Measurements from ENCODE around the gene MYH14. TPM values are rescaled to one million over a fixed set of nuclear protein-coding genes. Genes with fewer than 3 reads are reported as not detected.

MYH14 gene
- total and polyA plus RNA-seq, 2 of the 8 experiments (the other 6 are each of a cell fraction or from before 2014, with no cell fraction given), result 17.3 to 28.6 TPM

DNA sequence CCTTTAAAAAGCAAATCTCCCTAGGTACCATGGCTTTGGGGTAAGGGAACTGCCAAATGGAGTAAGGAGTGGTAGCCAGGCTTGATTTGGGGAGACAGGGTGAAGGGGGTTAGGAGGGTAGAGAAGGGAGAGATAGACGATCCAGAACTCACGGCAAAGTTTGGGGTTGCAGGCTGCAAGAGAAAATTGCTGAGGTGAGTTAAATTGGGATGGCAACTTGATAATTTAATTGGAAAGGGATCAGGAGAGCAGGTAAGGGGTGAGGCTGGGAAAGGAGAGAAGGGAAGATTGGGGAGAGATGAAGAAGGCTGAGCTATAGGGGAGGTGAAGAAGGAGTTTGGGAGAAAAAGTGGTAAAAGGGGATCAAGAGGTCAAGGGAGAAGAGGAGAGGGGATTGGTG is 44.3 kb upstream of the MYH14 start:
- Histone ChIP-seq H2AFZ (ENCODE audit: low read length) (no peak overlapping the region), H4K8ac (ENCODE audit: extremely low read depth, insufficient read depth, low read length) (no peak overlapping the region), H3K79me1 (ENCODE audit: low read depth, low read length) (no peaks in the 10 kb centered on the region), H3K4me2 (ENCODE audit: insufficient read depth in 1 of 2, low read depth in 2 of 2, low read length in 2 of 2) (no peak overlapping the region), H3K27ac (ENCODE audit: low read depth, low read length) (no peak overlapping the region), H3K23me2 (ENCODE audit: low read depth, low read length) (no peaks in the 10 kb centered on the region), H2BK5ac (ENCODE audit: low read depth, low read length) (no peak overlapping the region), H3K4me1 (replicated peaks in 1 of 4; ENCODE audit: control insufficient read depth in 3 of 4, insufficient read depth in 4 of 4, low read length in 3 of 4) (peaks cover 0 to 3% (median 0%) of the 10 kb centered on the region in 4 experiments; a peak in 1 of 7 replicates), H3K4ac (replicated peaks; ENCODE audit: insufficient read length, low read depth, low read length) (no peak overlapping the region), H2BK15ac (ENCODE audit: low read length) (no peak overlapping the region), H3K14ac (ENCODE audit: insufficient read length) (no peak overlapping the region), H4K20me1 (replicated peaks in 1 of 2; ENCODE audit: control insufficient read depth in 1 of 2, insufficient read depth in 2 of 2, low read length in 2 of 2) (no peaks in the 10 kb centered on the region), H3K18ac (ENCODE audit: extremely low read depth, low read length) (no peak overlapping the region), H4K5ac (ENCODE audit: insufficient read length, low read depth, low read length) (no peak overlapping the region), H3K9me3 (ENCODE audit: insufficient read depth in 2 of 2, low read depth in 1 of 2, low read length in 1 of 2) (peaks cover 0 to 17% of the 10 kb centered on the region in 2 experiments; a peak in 2 of 4 replicates), H3K4me3 (ENCODE audit: extremely low read depth in 1 of 4, insufficient read depth in 2 of 4, low read depth in 3 of 4, low read length in 4 of 4) (no peak overlapping the region), H3K36me3 (ENCODE audit: control insufficient read depth in 2 of 4, insufficient read depth in 4 of 4, low read length in 3 of 4) (no peaks in the 10 kb centered on the region), H3K27me3 (replicated peaks in 1 of 4; ENCODE audit: control insufficient read depth in 3 of 4, extremely low read depth in 1 of 4, insufficient read depth in 3 of 4, low read length in 3 of 4) (no peaks in the 10 kb centered on the region), H4K91ac (replicated peaks; ENCODE audit: insufficient read length, low read length) (no peak overlapping the region), H3K56ac (replicated peaks; ENCODE audit: insufficient read length, low read depth, low read length) (no peak overlapping the region), H2AK5ac (ENCODE audit: low read depth, low read length) (no peak overlapping the region), H3K9ac (replicated peaks in 1 of 4; ENCODE audit: extremely low read depth in 1 of 4, low read depth in 3 of 4, low read length in 3 of 4) (no peak overlapping the region), H2BK20ac (ENCODE audit: low read length) (no peak overlapping the region), H3K79me2 (ENCODE audit: control insufficient read depth in 1 of 2, insufficient read depth in 2 of 2, low read length in 2 of 2) (no peaks in the 10 kb centered on the region), H2BK120ac (replicated peaks; ENCODE audit: low read depth, low read length) (no peak overlapping the region), H2BK12ac (ENCODE audit: low read depth, low read length) (no peak overlapping the region), H3K23ac (ENCODE audit: insufficient read length) (no peak overlapping the region)
- WGBS, 2 experiments (ENCODE audit: extremely low coverage in 1 of 2, insufficient coverage in 1 of 2, insufficient read length in 1 of 2, insufficient replicate concordance in 2 of 2, low coverage in 1 of 2, low lambda C conversion rate in 2 of 2, missing lambda C conversion rate in 1 of 2), result 100% methylated on average over 2 of the region's 2 CpGs; no CpG with 5 or more reads in 1 of the 2 experiments
- FAIRE-seq, result no peak
- CTCF ChIA-PET (ENCODE audit: partially characterized antibody), result interaction anchor here (0.7 to 1.0 kb wide), 2 partner anchors 100 to 199 kb away, joined by 3 read pairs; no protein-coding TSS in a partner anchor
- no peak for DNase-seq (ENCODE audit: low read depth in 1 of 2, low spot score in 2 of 2)
- POLR2A ChIA-PET (ENCODE audit: partially characterized antibody), result no interaction called here
- TF ChIP-seq TEAD4 (IDR thresholded peaks at IDR 0.05; ENCODE audit: low read depth, low read length) (no peak), RBBP5 (IDR thresholded peaks at IDR 0.05; ENCODE audit: borderline replicate concordance, low read depth, low read length) (no peak), HDAC6 (IDR thresholded peaks at IDR 0.05; ENCODE audit: low read depth, low read length) (no peak), TBP (IDR thresholded peaks at IDR 0.05; ENCODE audit: low read depth, low read length) (no peak), SP1 (IDR thresholded peaks at IDR 0.05; ENCODE audit: low read depth, low read length) (no peak), CREB1 (IDR thresholded peaks at IDR 0.05) (no peak), SUZ12 (IDR thresholded peaks at IDR 0.05; ENCODE audit: low read length) (no peak), KDM1A (IDR thresholded peaks at IDR 0.05; ENCODE audit: borderline replicate concordance, low read length) (no peak), CTBP2 (IDR thresholded peaks at IDR 0.05; ENCODE audit: borderline replicate concordance, insufficient read depth, insufficient read length, low read length) (no peak), SAP30 (IDR thresholded peaks at IDR 0.05; ENCODE audit: insufficient read depth, insufficient replicate concordance, low read length) (no peak), TAF1 (IDR thresholded peaks at IDR 0.05; ENCODE audit: low read depth, low read length) (no peak)
